Neural progenitor cell (in vitro differentiated cells): ENCODE results near the gene TTC21B.

Experiments used
- EZH2 ChIP-seq: fragments of 200-600 bp; sonication (generic); IDR thresholded peaks from 2 replicates; pipeline ENCODE4 v1.6.1; 2017; ENCODE audit warnings: antibody characterized with exemption, mild to moderate bottlenecking, moderate library complexity
- EZH2phosphoT487 ChIP-seq: fragments of 200-600 bp; sonication (generic); IDR thresholded peaks from 2 replicates; pipeline ENCODE4 v1.6.1; 2017; ENCODE audit warnings: antibody characterized with exemption
- TF ChIP-seq, protein P1 (sequence below): fragments of 200-600 bp; sonication (generic); IDR thresholded peaks from 2 replicates; pipeline ENCODE4 v1.5.1; 2017; ENCODE audit warnings: antibody characterized with exemption, mild to moderate bottlenecking

DNA sequence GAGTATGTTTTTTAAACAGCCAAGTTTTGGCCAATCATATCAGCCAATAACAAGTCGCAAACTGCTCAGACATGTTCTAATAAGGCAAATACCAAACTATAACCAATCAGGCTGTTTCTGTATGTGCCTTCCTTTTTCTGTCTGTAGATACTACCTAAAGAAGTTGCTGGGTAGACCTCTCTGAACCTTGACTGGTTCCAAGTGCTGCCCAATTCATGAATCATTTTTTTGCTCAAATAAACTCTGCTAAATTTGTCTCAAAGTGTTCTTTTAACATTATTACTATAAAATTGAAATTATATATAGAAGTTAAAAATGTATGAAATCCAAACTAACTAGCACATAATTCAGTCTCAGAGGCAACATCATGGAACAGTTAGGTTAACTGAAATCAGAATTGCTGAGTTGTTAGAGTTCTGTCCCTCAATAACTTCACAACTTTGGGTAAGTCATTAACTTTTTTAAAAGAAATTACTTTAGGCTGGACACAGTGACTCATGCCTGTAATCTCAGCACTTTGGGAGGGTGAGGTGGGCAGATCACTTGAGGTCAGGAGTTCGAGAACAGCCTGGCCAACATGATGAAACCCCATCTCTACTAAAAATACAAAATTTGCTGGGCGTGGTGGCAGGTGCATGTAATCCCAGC, 4.9 kb upstream of the TTC21B start:
- TF ChIP-seq, protein P1, sequence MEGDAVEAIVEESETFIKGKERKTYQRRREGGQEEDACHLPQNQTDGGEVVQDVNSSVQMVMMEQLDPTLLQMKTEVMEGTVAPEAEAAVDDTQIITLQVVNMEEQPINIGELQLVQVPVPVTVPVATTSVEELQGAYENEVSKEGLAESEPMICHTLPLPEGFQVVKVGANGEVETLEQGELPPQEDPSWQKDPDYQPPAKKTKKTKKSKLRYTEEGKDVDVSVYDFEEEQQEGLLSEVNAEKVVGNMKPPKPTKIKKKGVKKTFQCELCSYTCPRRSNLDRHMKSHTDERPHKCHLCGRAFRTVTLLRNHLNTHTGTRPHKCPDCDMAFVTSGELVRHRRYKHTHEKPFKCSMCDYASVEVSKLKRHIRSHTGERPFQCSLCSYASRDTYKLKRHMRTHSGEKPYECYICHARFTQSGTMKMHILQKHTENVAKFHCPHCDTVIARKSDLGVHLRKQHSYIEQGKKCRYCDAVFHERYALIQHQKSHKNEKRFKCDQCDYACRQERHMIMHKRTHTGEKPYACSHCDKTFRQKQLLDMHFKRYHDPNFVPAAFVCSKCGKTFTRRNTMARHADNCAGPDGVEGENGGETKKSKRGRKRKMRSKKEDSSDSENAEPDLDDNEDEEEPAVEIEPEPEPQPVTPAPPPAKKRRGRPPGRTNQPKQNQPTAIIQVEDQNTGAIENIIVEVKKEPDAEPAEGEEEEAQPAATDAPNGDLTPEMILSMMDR = no peak
- no peak for TF ChIP-seq EZH2
- no peak for TF ChIP-seq EZH2phosphoT487
